HL-60 (cell line): ENCODE measurements around the gene DNMT3A.

Source experiments
- GABPA ChIP-seq: IDR thresholded peaks from 2 replicates; pipeline ENCODE4 v1.6.1; 2012; ENCODE audit warnings: low read depth
- POLR2AphosphoS5 ChIP-seq: IDR thresholded peaks from 2 replicates; pipeline ENCODE4 v1.6.1; 2012; ENCODE audit warnings: low read depth
- TF ChIP-seq, protein P1 (sequence below): IDR thresholded peaks from one replicate; pipeline ENCODE4 v1.5.1; 2011; ENCODE audit warnings: low read length, control low read depth, inconsistent platforms; ENCODE audit not compliant: insufficient read depth

DNA sequence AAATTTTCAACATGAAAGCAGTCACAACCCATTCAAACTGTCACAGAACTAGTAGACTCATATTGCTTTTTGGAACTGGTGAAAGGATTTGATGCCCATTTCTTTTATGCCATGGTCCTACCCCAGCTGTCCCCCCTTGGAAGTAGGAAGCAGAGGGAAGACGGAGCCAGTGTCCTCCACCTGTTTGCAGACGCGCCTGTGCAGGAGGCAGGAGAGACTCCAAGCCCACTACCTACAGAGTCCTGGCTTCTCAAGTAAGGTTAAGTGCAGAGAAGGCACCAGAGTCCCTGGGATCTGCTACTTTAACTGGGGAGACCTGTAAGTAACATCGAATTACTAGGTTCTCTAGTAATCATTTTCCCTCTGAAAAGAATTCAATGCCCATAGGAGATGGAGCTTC is 32.7 kb upstream of the DNMT3A start:
- TF ChIP-seq, protein P1, sequence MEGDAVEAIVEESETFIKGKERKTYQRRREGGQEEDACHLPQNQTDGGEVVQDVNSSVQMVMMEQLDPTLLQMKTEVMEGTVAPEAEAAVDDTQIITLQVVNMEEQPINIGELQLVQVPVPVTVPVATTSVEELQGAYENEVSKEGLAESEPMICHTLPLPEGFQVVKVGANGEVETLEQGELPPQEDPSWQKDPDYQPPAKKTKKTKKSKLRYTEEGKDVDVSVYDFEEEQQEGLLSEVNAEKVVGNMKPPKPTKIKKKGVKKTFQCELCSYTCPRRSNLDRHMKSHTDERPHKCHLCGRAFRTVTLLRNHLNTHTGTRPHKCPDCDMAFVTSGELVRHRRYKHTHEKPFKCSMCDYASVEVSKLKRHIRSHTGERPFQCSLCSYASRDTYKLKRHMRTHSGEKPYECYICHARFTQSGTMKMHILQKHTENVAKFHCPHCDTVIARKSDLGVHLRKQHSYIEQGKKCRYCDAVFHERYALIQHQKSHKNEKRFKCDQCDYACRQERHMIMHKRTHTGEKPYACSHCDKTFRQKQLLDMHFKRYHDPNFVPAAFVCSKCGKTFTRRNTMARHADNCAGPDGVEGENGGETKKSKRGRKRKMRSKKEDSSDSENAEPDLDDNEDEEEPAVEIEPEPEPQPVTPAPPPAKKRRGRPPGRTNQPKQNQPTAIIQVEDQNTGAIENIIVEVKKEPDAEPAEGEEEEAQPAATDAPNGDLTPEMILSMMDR: no peak
- TF ChIP-seq POLR2AphosphoS5: no peak
- no peak for TF ChIP-seq GABPA
